Measurements from ENCODE around the gene ZNF200.

DNA sequence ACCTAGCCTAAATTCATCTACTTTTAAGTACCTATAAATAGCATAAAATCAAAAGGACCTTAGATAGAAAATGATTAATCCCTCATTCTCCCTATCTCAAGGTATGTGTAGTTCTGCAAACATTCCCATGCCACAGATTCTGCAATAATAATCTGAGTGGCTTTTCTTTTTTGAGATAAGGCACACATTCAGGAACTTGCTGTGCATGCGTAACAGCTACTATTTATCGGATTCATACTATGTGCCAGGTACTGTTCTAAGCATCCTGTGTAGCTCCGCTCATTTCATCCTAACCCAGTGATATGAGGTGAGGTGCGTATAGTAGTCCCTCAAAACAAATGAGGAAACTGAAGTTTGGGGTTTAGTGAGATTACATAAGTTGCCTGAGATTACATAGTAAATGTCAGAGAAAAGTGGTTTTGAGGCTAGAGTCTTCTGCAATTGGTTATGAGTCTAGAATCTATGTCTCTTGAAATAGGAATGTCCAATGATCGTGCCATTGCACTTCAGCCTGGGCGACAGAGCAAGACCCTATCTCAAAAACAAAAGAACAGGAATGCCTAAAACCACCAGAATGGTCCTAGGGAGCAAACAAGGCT is 46.4 kb upstream of the ZNF200 start:
- TF ChIP-seq, protein P1, sequence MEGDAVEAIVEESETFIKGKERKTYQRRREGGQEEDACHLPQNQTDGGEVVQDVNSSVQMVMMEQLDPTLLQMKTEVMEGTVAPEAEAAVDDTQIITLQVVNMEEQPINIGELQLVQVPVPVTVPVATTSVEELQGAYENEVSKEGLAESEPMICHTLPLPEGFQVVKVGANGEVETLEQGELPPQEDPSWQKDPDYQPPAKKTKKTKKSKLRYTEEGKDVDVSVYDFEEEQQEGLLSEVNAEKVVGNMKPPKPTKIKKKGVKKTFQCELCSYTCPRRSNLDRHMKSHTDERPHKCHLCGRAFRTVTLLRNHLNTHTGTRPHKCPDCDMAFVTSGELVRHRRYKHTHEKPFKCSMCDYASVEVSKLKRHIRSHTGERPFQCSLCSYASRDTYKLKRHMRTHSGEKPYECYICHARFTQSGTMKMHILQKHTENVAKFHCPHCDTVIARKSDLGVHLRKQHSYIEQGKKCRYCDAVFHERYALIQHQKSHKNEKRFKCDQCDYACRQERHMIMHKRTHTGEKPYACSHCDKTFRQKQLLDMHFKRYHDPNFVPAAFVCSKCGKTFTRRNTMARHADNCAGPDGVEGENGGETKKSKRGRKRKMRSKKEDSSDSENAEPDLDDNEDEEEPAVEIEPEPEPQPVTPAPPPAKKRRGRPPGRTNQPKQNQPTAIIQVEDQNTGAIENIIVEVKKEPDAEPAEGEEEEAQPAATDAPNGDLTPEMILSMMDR (IDR thresholded peaks at IDR 0.05) = no peak
- TF ChIP-seq POLR2A (IDR thresholded peaks at IDR 0.05) = no peak
